ENCODE measurements around the gene RBM47.

GRCh38 chr4:40375620-40376019 is 254.0 kb downstream of the RBM47 start:
- TF ChIP-seq CTCF (conservative IDR thresholded peaks at IDR 0.05) = no peak
- no peak for TF ChIP-seq EZH2 (IDR thresholded peaks at IDR 0.05; ENCODE audit: low read depth)
